GM21737 (cell line): ENCODE results near the gene CDC45.
"Not testable (repeated sequence)": the region's sequence is repeated elsewhere in the genome, so short reads cannot be mapped to it uniquely, and the experiment has no call there.

Experiments
- ATAC-seq: cut with Tn5 transposase; IDR thresholded peaks from one replicate; pipeline ENCODE4 v1.9.1; 2021; ENCODE audit warnings: mild to moderate bottlenecking, moderate library complexity; ENCODE audit not compliant: unreplicated experiment

Gene CDC45

GRCh38 chr22:19525666-19526065, 45.9 kb downstream of the CDC45 start:
- no peak for ATAC-seq

- ATAC-seq: no peak
Measured at GRCh38 chr22:19526076-19526701, 46.5 kb downstream of the CDC45 start.

GRCh38 chr22:19526702-19527111, 47.0 kb downstream of the CDC45 start:
- ATAC-seq: no peak

- no peak for ATAC-seq
Measured at GRCh38 chr22:19527321-19527721, 47.6 kb downstream of the CDC45 start.

DNA sequence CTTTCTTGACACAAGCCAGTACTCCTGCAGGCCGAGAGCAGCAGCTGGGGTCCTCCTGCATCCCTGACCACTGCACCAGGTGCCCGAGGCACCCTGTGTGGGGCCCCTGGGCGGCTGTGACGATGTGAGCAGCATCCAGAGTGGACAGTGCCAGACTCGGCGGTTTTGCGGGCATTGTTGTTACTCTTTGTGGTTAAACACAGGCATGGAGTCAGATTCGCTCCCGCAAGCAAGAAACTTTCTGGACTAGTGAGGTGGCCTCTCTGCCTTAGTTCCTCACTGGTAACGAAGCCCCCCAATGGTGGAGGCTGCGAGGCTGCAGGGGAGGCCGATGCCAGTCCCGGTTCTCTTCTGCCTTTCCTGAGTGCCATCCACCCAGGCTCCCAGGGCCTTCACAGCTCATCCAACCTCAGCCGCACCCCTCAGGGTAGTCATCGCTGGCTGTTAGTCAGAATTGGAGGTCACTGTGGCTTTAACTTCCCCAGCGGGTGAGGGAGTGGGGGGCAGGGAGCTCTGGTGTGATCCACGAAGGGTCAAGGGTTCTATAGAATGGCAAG, 48.2 kb downstream of the CDC45 start:
- ATAC-seq: no peak

- no peak for ATAC-seq
Measured at GRCh38 chr22:19529811-19530210, 50.1 kb downstream of the CDC45 start.

GRCh38 chr22:19530751-19531150, 51.0 kb downstream of the CDC45 start:
- no peak for ATAC-seq

- not testable (repeated sequence) for ATAC-seq
Measured at GRCh38 chr22:19531327-19531726, 51.6 kb downstream of the CDC45 start.

- ATAC-seq: no peak
Measured at GRCh38 chr22:19533049-19533626, 53.4 kb downstream of the CDC45 start.

GRCh38 chr22:19533857-19534256, 54.1 kb downstream of the CDC45 start:
- no peak for ATAC-seq

- ATAC-seq: no peak
Measured at GRCh38 chr22:19535001-19535400, 55.3 kb downstream of the CDC45 start.

DNA sequence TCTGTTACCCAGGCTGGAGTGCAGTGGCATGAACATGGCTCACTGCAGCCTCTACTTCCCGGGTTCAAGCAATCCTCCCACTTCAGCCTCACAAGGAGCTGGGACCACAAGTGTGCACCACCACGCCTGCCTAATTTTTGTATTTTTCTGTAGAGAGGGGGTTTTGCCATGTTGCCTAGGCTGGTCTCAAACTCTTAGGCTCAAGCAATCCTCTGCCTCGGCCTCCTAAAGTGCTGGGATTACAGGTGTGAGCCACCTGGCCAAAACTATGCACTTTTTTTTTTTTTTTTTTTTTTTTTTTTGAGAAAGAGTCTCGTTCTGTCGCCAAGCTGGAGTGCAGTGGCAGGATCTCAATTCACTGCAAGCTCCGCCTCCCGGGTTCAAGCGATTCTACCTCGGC, 56.8 kb downstream of the CDC45 start:
- ATAC-seq: no peak

- ATAC-seq: no peak
Measured at GRCh38 chr22:19537941-19538488, 58.3 kb downstream of the CDC45 start.

GRCh38 chr22:19540394-19540793, 60.7 kb downstream of the CDC45 start:
- ATAC-seq: no peak

GRCh38 chr22:19543970-19544708, 64.4 kb downstream of the CDC45 start:
- no peak for ATAC-seq

GRCh38 chr22:19545935-19546207, 66.2 kb downstream of the CDC45 start:
- no peak for ATAC-seq

DNA sequence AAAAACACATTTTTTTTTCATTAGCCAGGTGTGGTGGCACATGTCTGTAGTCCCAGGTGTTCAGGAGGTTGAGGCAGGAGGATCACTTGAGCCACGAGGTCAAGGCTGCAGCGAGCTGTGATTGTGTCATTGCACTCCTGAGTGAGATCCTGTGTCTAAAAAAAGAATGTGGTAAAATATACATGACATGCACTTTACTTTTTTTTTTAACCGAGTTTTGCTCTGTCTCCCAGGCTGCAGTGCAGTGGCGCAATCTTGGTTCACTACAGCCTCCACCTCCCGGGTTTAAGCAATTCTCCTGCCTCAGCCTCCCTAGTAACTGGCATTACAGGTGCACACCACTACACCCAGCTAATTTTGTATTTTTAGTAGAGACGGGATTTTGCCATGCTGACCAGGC, 67.0 kb downstream of the CDC45 start:
- ATAC-seq: no peak

GRCh38 chr22:19547620-19548019, 67.9 kb downstream of the CDC45 start:
- ATAC-seq: no peak

GRCh38 chr22:19548427-19548826, 68.7 kb downstream of the CDC45 start:
- ATAC-seq: not testable (repeated sequence)

- ATAC-seq: no peak
Measured at GRCh38 chr22:19548964-19549363, 69.2 kb downstream of the CDC45 start.

- ATAC-seq: no peak
Measured at GRCh38 chr22:19549428-19549827, 69.7 kb downstream of the CDC45 start.

GRCh38 chr22:19550382-19550781, 70.7 kb downstream of the CDC45 start:
- no peak for ATAC-seq
